IPS-NIHi7 (cell line): ENCODE measurements around the gene SERPINA4.

Experiments used
- DNase-seq: peaks from one replicate; pipeline ENCODE4 v3.0.0; 2012; ENCODE audit warnings: mixed read lengths; ENCODE audit errors: extremely low spot score

Gene SERPINA4

DNA sequence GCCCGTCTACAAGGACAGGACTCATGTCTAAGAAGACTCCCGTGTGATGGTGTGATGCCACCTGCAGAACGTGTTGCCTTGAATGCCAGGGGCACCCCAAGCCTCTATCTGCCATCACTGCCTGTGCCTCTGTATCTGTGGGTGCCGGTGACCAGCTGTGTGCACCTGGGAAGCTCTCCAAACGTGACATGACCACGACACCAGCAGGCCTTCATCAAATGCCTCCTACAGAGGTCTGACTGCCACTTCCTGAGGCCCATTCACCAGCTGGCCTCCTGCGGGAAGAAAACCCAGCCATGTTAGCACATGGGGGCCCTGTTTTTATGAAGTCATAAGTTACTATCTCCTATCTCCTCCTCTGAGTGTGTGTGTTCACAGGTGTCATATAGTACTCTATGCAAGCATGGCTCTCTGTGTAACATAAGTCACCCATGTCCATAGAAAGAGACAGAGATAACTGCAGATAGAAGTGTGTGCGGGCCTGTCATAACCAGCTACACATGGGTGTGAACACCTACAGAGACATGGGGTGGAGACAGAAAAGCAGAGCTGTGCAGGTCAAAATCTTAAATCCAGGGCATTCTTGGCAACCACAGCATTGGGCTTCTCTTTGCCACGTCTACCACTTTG lies 18.3 kb upstream of the SERPINA4 start:
- DNase-seq, result no peak

DNA sequence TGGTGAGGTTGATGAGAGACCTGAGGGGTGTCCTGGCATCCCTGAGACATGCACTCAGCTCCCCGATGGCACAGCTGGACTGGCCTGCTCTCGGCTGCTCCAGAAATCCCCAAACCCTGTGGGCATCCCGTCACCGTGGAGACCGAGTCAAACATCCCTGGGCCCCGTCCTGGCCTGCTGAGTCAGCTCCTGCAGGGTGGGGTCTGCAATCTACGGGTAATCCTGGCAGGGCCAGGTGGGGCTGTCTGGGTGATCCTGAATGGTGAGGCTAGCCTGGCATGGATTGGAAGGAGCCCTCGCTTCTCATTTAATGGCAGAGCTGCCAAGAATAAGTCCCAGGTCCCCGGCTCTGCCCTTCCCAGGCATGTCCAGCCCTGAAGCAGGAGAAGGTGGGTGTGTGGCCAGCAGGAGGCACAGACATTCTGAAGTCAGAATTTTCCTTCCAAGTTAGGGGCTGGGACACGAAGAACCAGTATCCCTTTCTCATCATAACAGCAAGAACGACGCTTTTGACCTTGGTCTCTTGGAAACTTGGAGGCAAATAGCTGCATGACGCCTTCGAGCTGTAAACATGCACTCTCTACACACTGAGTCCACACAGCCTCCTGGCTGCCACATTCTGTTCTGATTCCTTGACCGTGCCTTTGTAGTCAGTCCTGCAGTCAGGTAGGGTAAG lies 17.7 kb upstream of the SERPINA4 start:
- no peak for DNase-seq

DNA sequence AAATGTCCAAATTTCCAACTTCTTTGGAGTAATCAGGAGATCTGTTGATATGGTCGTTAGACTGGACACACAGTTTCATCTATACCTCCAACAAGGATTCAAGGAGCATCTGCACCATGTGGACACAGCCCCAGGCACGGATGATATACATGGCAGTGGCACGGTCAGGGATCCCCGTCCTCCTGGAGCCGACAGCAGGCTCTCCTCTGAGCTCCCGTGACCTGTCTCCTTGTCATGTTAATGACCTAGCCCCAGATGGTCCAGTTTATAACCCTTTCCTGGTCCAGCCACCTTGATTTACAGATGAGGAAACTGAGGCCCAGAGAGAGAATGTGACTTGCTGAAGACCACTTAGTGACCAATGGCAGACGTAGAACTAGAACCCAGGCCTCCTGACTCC lies 16.5 kb upstream of the SERPINA4 start:
- DNase-seq, result no peak

DNA sequence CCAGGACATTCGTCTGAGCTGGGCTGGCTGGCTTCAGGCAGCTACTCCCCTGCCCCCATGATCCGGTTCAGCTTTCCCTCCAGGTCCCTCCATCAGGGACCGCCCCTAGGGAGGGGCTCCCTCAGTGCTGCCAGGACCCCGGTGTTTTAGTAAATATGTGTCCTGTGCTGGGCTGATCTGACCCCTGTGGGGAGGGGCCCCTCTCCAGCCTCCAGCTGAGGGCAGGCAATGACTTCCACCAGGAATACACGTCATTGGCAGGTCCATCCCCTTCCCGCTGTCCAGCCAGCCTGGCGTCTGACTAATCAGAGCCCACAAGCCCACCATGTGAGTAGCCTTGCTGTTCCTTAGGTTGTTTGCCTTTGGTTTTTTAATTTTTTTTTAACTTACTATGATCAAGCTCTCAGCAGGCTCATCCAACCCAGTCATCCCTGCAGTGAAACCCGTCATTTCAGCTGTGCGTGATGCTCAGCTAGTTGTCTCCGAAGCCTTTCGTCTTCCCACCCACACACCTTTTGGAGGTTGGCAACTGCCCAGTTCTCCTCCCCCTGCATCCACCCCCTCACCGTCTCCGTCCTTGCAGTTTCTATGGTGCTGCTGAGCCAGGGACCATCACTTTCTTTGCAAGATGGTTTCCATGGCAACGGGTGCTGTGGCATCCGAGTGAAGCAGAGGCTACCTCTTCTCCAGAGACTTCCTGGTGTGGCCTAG lies 16.0 kb upstream of the SERPINA4 start:
- peak; percentile 39 for DNase-seq

DNA sequence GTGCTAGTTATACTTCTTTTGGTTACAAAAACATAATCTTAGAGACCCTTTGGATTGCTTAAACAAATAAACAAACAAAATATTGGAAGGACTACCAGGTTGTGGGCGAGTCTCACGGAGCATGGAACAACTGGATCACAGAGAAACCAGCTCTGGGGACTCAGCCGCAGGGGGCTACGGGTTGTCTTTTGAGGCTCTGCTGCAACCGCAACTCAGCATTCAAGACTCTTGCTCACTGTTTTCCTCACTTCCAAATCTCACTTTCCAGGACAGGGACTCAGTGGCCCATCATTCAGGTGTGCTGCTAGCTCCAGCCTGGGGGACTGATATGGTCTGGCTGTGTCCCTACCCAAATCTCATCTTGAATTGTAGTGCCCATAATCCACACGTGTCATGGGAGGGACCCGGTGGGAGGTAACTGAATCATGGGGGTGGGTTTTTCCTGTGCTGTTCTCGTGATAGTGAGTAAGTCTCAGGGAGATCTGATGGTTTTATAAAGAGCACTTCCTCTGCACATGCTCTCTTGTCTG lies 14.0 kb upstream of the SERPINA4 start:
- no peak for DNase-seq

DNA sequence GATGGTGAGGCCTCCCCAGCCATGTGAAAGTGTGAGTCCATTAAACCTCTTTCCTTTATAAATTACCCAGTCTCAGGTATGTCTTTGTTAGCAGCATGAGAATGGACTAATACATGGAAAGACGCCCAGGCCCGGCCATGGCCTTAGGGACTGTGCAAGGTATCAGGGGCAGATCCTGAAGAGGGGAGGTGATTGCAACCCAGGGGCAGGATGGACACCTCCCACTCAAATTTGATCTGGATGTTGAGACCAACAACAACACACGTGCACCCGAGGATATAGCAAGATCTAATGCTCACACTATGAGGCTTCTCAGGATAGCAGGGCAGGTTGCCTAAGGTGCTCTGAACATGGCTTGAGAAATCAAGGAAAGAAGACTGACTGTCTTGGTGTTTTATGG lies 13.5 kb upstream of the SERPINA4 start:
- DNase-seq, result no peak

DNA sequence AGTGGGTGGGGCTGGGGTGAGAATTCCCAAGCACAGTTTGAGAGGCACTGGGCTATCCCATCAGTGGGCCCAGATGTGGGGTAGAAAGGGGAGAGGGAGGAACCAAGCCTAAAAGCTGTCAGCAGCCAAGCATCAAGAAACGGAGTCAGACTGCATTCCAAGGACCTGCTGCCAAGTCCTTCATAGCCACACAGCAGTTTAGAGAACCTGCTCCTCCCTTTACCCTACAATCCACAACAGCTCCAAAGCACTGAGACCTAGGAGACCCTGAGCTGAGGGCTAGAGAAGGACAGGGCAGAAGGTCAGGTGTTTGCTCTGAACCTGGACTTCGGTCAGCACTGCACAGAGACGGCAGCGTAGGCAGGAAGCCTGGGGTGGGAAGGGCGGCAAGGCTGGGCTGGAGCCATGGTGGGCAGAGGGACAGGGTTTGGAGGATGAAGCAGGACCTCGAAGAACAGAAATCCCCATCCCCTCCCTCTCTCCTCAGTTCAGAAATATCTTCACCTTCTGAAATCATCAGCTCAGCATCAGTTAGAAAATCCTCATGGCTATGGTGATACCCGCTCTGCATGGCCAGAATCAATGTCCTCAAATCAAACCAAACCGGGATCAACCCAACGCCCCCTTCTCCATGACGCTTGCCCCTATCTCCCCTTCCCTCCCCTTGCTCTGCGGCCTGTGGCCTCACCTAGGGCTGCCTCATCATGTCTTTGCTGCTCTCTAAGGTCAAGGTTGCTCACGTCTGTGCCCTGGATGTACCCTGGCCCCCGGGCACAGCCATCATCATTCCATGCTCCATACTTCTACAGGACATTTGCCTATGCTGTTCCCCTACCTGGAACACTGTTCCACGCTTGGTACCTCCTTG lies 12.9 kb upstream of the SERPINA4 start:
- DNase-seq, result no peak

DNA sequence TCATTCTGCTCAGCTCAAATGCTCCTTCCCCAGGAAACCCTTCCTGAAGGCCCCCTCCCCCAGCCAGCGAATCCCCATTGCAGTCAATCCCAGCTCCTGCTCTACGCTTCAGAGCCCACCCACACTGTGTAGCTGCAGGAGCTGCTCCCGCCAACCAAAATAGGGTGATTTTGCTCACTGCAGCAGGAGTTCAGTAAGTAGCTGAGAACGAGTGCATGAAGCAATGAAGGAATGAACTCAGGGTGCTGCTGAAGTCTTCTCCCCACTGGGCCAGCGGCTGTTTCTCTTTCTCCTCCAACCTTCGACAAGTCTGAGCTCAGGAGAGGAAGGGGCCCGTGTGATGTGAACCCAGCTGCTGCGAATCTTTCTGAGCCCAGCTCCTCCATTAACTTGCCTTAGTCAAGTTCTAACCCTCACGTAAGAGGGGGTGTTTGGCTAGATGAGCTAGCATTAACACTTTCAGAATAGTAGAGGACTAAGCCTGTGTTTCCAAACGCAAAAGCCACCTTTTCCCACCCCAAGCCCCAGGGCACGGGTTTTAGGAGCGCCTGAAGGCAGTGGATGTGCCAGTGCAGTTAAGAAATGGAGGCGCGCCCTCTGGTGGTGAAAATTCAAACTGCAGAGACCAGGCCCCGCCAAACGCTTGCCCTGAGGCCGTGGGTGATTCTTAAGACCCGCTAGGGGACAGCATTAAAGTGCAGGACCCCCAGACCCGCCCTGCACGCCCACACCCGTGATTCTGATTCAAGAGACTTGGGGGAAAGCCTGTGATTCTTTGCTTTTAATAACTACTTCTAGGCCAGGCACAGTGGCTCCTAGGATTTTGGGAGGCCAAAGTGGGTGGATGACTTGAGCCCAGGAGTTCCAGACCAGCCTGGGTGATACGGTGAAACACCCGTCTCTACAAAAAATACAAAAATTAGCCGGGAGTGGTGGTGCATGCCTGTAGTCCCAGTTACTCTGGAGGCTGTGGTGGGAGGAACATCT lies 11.9 kb upstream of the SERPINA4 start:
- peak; percentile 85 for DNase-seq

DNA sequence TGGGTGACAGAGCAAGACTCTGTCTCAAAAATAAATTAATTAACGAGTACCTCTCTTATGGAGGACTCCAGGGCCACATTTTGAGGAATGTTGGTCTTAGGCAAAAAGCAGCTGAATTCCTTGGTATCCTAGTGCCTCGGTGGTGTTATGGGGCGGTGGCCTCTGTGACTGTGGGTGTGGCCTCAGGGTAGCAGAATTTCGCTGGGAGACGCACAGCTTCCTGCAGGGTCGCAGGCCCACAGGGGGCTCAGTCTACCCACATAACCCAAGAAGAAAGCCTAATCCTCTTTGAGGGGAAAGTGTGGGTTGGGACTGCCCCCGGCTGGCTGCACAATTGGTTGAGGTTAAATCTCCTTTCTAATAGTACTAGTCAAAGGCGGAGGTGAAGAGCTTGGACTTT lies 11.2 kb upstream of the SERPINA4 start:
- DNase-seq, result no peak

DNA sequence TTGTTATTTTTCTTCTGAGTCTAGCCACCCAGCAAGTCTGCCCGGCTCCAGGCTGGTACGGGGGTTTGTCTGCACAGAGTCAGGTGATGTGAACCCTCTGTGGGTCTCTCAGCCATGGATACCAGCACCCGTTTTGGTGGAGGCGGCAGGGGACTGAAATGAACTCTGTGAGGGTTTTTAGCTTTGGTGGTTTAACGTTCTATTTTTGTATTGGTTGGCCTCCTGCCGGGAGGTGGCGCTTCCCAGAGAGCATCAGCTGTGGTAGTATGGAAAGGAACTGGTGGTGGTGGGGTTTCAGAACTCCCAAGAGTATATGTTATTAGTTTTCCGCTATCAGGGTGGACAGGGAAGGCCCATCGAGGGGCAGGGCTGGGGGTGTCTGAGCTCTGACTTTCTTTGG lies 5.3 kb upstream of the SERPINA4 start:
- no peak for DNase-seq

DNA sequence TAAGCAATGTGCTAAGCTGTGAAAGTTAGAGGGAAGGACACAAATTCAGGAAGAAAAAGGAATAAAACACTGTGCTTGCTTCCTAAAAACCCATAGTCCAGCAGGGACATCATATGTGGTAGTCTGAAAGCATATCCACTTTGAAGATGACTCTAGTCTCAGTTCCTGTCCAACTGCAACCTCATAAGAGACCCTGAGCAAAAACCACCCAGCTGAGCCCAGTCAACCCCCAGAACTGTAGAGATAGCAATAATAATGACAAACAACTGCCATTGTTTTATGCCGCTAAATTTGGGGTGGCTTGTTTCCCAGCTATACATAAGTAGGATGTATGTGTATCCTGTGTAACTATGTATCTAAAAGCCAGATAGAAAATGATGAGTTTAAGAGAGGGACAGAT lies 3.9 kb upstream of the SERPINA4 start:
- DNase-seq, result no peak

DNA sequence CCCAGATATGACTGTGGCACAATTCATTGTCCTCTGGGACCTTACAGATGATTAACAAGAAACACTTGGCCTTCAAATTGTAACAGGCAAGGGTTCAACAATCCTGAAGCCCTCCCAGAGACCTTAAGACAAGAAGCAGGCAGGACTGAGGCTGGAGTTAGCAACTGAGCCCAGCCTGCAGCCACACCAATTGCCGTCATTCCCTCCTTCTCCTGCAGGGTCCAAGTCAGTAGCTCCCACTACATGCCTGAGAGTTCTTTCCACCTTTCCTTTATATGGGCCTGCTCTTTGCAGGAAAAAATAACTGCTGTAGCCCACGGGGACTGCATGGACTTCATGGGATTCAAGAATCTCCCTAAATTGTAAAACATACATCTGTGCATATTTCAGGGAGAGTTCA lies 2.4 kb upstream of the SERPINA4 start:
- DNase-seq, result no peak

DNA sequence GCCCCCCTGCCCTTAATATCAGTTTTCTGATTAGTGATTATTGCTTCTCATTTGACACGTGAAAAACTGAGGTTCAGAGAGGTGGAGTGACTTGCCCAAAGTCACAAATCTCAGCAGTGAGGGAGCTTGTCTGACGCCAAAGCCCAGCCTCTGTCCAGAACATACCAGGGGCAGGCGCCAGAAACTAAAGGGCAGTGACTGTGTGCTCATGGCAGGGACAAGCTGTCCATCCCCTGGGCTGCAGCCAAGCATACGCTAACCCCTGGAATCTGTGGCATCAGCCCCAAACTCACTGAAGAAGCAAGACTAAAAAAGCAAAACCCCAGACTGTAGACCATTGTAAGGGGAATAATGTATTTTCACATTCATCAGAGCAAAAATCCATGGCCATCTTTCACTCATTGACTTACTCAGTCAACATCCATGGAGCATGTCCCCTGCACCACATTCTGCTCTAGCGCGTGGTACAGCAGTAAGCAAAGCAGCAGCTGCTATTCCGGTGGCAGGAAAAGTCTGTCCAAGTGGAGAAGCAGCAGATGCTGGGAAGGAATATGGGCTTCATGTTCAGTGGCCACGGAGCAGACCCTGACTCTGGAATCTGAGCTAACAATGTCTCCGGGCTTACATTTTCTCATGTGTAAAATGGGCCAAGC lies 1.5 kb upstream of the SERPINA4 start:
- DNase-seq, result no peak

DNA sequence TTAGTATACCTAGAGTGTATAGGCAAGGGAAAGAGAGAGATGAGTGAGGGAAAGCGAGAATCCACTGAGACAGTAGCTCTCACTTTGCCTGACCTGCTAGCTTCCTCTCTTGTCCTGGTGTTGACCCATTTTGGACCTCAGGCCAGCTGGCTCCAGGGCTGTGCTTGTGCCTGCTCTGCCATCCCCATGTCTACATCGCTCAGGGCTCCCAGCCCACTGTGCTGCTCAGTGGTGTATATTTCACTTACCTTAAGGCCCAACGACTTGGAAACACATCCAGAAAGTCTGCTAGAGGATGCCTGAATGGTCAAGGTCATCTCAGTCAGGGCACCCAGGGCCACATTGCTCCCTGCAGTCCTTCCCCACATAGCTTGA lies 964 bp upstream of the SERPINA4 start:
- no peak for DNase-seq

DNA sequence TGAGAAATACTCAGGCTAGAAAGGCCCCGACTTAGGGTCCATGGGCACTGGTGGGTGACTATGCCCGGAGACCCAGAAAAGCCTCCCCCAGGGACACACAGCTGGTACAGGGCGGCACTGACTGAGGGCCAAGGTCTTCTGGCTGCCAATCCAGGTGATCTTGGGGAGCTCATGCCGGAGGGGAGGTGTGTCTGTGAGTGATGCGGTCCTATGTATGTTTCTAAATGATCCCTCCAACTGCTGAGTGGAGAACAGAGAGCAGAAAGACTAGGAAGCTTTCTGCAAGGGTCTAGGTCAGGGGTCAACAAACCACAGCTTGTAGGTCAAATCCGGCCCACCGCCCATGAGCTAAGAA lies 391 bp downstream of the SERPINA4 start:
- DNase-seq, result no peak

DNA sequence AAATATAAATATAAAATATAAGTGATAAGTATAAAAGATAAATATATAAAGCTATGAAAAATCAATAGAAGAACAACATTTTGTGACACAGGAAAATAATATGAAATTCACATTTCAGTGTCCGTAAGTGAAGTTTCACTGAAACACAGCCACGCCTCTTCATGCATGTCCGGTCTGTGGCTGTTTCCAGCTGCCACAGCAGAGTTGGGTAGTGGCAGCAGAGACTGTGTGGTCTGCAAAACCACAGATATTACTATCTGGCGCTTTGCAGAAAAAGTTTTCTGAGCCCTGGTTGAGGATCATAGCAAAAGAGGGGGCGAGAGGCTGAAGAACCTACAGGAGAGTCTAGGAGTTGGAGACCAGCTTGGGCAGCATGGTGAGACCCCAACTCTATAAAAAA lies 780 bp downstream of the SERPINA4 start:
- no peak for DNase-seq

DNA sequence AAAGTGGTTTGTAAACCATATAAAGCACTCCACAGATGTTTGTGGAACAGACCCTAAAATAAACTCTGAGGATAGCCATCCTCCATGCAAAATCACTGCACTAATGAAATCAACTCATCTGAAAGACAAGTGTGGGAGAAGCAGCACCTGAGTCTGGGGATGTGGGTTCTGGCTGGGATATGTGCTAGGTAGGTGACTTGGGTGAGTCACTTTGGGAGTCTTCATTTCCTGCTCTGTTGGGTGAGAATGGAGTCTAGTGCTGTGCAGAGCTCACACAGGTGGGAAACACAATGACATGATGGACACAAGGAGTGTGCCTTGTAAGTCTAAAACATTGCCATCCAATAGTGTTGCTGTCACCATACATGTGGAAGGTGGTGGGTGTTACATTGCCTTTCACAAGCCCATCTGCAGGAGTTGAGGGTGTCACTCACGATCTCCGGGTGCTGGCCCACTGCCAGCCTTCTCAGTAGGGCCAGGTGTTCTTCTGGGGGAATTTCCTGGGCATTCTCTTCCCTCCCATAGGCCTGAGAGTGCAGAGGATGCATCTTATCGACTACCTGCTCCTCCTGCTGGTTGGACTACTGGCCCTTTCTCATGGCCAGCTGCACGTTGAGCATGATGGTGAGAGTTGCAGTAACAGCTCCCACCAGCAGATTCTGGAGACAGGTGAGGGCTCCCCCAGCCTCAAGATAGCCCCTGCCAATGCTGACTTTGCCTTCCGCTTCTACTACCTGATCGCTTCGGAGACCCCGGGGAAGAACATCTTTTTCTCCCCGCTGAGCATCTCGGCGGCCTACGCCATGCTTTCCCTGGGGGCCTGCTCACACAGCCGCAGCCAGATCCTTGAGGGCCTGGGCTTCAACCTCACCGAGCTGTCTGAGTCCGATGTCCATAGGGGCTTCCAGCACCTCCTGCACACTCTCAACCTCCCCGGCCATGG lies 2.0 kb downstream of the SERPINA4 start:
- DNase-seq, result no peak

DNA sequence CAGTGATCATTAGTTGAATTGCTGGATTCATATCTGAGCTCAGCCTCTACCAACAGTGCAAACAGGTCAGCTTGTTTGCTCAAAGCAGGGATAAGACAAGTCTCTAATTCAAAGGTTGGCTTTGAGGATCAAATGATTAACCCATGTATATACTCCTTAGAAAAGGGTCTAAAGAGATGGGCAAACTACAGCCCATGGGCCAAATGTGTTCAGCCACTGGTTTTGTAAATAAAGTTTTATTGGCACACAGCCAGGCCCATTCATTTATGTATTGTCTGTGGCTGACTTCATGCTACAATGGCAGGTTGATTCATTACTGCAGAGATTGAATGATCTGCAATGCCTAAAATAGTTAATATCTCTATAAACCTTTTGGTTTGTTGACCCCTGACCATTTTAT lies 3.1 kb downstream of the SERPINA4 start:
- no peak for DNase-seq

DNA sequence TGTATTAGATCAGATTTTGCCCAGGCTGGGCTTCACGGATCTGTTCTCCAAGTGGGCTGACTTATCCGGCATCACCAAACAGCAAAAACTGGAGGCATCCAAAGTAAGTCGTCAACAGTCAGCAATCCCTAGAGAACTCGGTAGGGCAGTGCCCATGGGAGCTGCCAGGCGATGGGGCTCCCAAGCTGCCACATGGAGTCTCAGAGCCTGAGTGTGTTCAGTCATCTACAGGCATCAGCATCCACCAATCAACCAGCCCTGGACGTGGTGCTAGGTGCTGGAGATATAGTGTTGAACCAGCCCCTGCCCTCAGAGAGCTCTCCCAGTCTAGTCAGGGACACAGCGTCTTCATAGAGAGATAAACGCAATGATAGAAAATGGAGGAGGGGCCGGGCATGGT lies 6.9 kb downstream of the SERPINA4 start:
- DNase-seq, result no peak
